H9 (cell line): ENCODE data around the gene RALGPS2. TPM values are rescaled to one million over a fixed set of nuclear protein-coding genes. Genes with fewer than 3 reads are reported as not detected.

Source experiments
- DNase-seq: peaks from one replicate; pipeline ENCODE4 v3.0.0-alpha.2; 2017
- H2AFZ ChIP-seq: one replicate; pipeline ENCODE4 v1.6.1; 2013; ENCODE audit warnings: mild to moderate bottlenecking, low read length, control low read depth, moderate library complexity
- H2AK5ac ChIP-seq: 2 replicates; pipeline ENCODE4 v1.6.1; 2013; ENCODE audit warnings: low read length, control low read depth, mixed read lengths; ENCODE audit not compliant: insufficient read length
- H2BK120ac ChIP-seq: one replicate; pipeline ENCODE4 v1.6.1; 2013; ENCODE audit warnings: low read depth, mild to moderate bottlenecking, low read length, control low read depth, inconsistent platforms; ENCODE audit not compliant: poor library complexity, severe bottlenecking
- H2BK12ac ChIP-seq: 2 replicates; pipeline ENCODE4 v1.6.1; 2013; ENCODE audit warnings: low read length, control low read depth, mixed read lengths, low read depth; ENCODE audit not compliant: insufficient read length
- H2BK15ac ChIP-seq: 2 replicates; pipeline ENCODE4 v1.6.1; 2013; ENCODE audit warnings: low read depth, low read length, control low read depth
- H2BK20ac ChIP-seq: one replicate; pipeline ENCODE4 v1.6.1; 2013; ENCODE audit warnings: low read depth, mild to moderate bottlenecking, low read length, control low read depth, inconsistent platforms; ENCODE audit not compliant: poor library complexity, severe bottlenecking
- H2BK5ac ChIP-seq: 2 replicates; pipeline ENCODE4 v1.6.1; 2013; ENCODE audit warnings: low read length, control low read depth, mixed read lengths; ENCODE audit not compliant: insufficient read length
- H3K14ac ChIP-seq: 2 replicates; pipeline ENCODE4 v1.6.1; 2013; ENCODE audit warnings: low read length, control low read depth; ENCODE audit not compliant: insufficient read depth
- H3K18ac ChIP-seq: 2 replicates; pipeline ENCODE4 v1.6.1; 2013; ENCODE audit warnings: low read depth, mild to moderate bottlenecking, mixed read lengths, low read length, control low read depth; ENCODE audit not compliant: insufficient read length
- H3K23ac ChIP-seq: 2 replicates; pipeline ENCODE4 v1.6.1; 2013; ENCODE audit warnings: low read length, control low read depth, mixed read lengths, low read depth; ENCODE audit not compliant: insufficient read length
- H3K23me2 ChIP-seq: 2 replicates; pipeline ENCODE4 v1.6.1; 2013; ENCODE audit warnings: low read depth, mild to moderate bottlenecking, mixed read lengths, low read length, control low read depth; ENCODE audit not compliant: insufficient read length, poor library complexity, severe bottlenecking
- H3K27ac ChIP-seq: 2 replicates; pipeline ENCODE4 v1.5.1; 2013; ENCODE audit warnings: low read length, control low read depth, mixed read lengths, low read depth; ENCODE audit not compliant: insufficient read length
- H3K27me3 ChIP-seq: 2 replicates; pipeline ENCODE4 v1.6.1; 2013; ENCODE audit warnings: low read length, control low read depth, inconsistent platforms; ENCODE audit not compliant: insufficient read depth
- H3K4ac ChIP-seq: 2 replicates; pipeline ENCODE4 v1.6.1; 2013; ENCODE audit warnings: low read depth, mild to moderate bottlenecking, control low read depth, inconsistent platforms, low read length, moderate library complexity
- H3K4me1 ChIP-seq: 2 replicates; pipeline ENCODE4 v1.6.1; 2013; ENCODE audit warnings: low read length, control low read depth, inconsistent platforms; ENCODE audit not compliant: insufficient read depth
- H3K4me2 ChIP-seq: 2 replicates; pipeline ENCODE4 v1.6.1; 2013; ENCODE audit warnings: low read length, control low read depth, mixed read lengths; ENCODE audit not compliant: insufficient read length, insufficient read depth
- H3K56ac ChIP-seq: 2 replicates; pipeline ENCODE4 v1.6.1; 2013; ENCODE audit warnings: low read depth, mild to moderate bottlenecking, mixed read lengths, low read length, control low read depth; ENCODE audit not compliant: insufficient read length
- H3K79me1 ChIP-seq: 2 replicates; pipeline ENCODE4 v1.6.1; 2013; ENCODE audit warnings: low read depth, mild to moderate bottlenecking, moderate library complexity, low read length, control low read depth, inconsistent platforms; ENCODE audit not compliant: insufficient read depth, poor library complexity, severe bottlenecking
- H3K79me2 ChIP-seq: 2 replicates; pipeline ENCODE4 v1.6.1; 2013; ENCODE audit warnings: low read length, control low read depth, inconsistent platforms; ENCODE audit not compliant: insufficient read depth
- H3K9ac ChIP-seq: 2 replicates; pipeline ENCODE4 v1.6.1; 2013; ENCODE audit warnings: low read length, control low read depth, mixed read lengths; ENCODE audit not compliant: insufficient read length; ENCODE audit errors: extremely low read depth
- H3K9me3 ChIP-seq: one replicate; pipeline ENCODE4 v1.6.1; 2013; ENCODE audit warnings: low read depth, low read length, inconsistent platforms; ENCODE audit not compliant: control insufficient read depth
- H3T11ph ChIP-seq: one replicate; pipeline ENCODE4 v1.6.1; 2013; ENCODE audit warnings: mild to moderate bottlenecking, low read length, control low read depth, inconsistent platforms
- H4K20me1 ChIP-seq: one replicate; pipeline ENCODE4 v1.6.1; 2013; ENCODE audit not compliant: control insufficient read depth, insufficient read length, insufficient read depth
- H4K5ac ChIP-seq: 2 replicates; pipeline ENCODE4 v1.6.1; 2013; ENCODE audit warnings: low read depth, mild to moderate bottlenecking, mixed read lengths, low read length, control low read depth; ENCODE audit not compliant: insufficient read length
- H4K8ac ChIP-seq: replicated peaks from 2 replicates; pipeline ENCODE4 v1.6.1; 2013; ENCODE audit warnings: low read length, control low read depth, mixed read lengths, low read depth; ENCODE audit not compliant: insufficient read length
- H4K91ac ChIP-seq: 2 replicates; pipeline ENCODE4 v1.6.1; 2013; ENCODE audit warnings: low read depth, mild to moderate bottlenecking, moderate library complexity, mixed read lengths, low read length, control low read depth; ENCODE audit not compliant: insufficient read length
- H3K27ac Mint-ChIP-seq, 3 experiments: 2 replicates in 2 of 3; 3 replicates in 1 of 3; pipeline ENCODE4 v1.8.0; 2020 to 2021; ENCODE audit warnings: mixed read lengths in 3 of 3, mild to moderate bottlenecking in 1 of 3, moderate library complexity in 1 of 3
- H3K27me3 Mint-ChIP-seq: 2 replicates; pipeline ENCODE4 v1.8.0; 2021; ENCODE audit warnings: low read depth, mild to moderate bottlenecking, moderate library complexity, mixed read lengths
- H3K36me3 Mint-ChIP-seq, 3 experiments: 2 replicates in 2 of 3; 3 replicates in 1 of 3; pipeline ENCODE4 v1.8.0; 2020 to 2021; ENCODE audit warnings: low read depth in 3 of 3, mixed read lengths in 3 of 3; ENCODE audit not compliant: insufficient read depth in 1 of 3
- H3K4me1 Mint-ChIP-seq, 2 experiments: 2 replicates each; pipeline ENCODE4 v1.8.0; 2020; ENCODE audit warnings: mixed read lengths in 2 of 2
- H3K4me3 Mint-ChIP-seq, 2 experiments: 2 replicates in 1 of 2; 3 replicates in 1 of 2; pipeline ENCODE4 v1.8.0; 2020 to 2021; ENCODE audit warnings: mild to moderate bottlenecking in 2 of 2, mixed read lengths in 2 of 2, moderate library complexity in 1 of 2
- H3K9me3 Mint-ChIP-seq, 2 experiments: 2 replicates in 1 of 2; 3 replicates in 1 of 2; pipeline ENCODE4 v1.8.0; 2020; ENCODE audit warnings: mild to moderate bottlenecking in 2 of 2, mixed read lengths in 2 of 2, moderate library complexity in 1 of 2
- CTCF ChIP-seq: fragments of 200-600 bp; sonication (generic); conservative IDR thresholded peaks from 3 replicates; pipeline ENCODE4 v1.8.0; 2021; ENCODE audit warnings: antibody characterized with exemption, mild to moderate bottlenecking
- WGBS: extraction: QIAGEN DNeasy Blood & Tissue Kit; methylation state at CpG from one replicate; pipeline ENCODE4 v1.1.7; 2013; ENCODE audit warnings: missing lambda C conversion rate, low lambda C conversion rate, mixed read lengths; ENCODE audit not compliant: insufficient read length; ENCODE audit errors: extremely low coverage; 5-methylcytosine and 5-hydroxymethylcytosine counted together
- total RNA-seq: library from RNA; stranded (reverse); gene quantifications from 2 replicates; pipeline ENCODE4 v1.2.1, GENCODE V29; 2021

RALGPS2 gene
- total RNA-seq, 1 experiment from 2014 or later, result 32.6 TPM

GRCh38 chr1:178918308-178918707 lies 193.3 kb downstream of the RALGPS2 start:
- no peaks in the 10 kb centered on the region for H4K20me1 ChIP-seq

More at GRCh38 chr1:178918308-178918707, 193.3 kb downstream of the RALGPS2 start:
- Histone ChIP-seq H4K5ac (no peak overlapping the region), H3K9ac (no peak overlapping the region), H3K79me2 (no peaks in the 10 kb centered on the region), H3K27ac (no peak overlapping the region), H2BK15ac (no peak overlapping the region), H3K4me2 (no peak overlapping the region), H3K4ac (no peak overlapping the region), H2BK120ac (no peak overlapping the region), H4K8ac (no peak overlapping the region), H2AFZ (no peak overlapping the region), H2AK5ac (no peak overlapping the region), H3K18ac (no peak overlapping the region), H3K9me3 (no peaks in the 10 kb centered on the region), H2BK5ac (no peak overlapping the region), H3K56ac (no peak overlapping the region), H2BK20ac (no peak overlapping the region), H3K4me1 (no peaks in the 10 kb centered on the region), H2BK12ac (no peak overlapping the region), H4K91ac (no peak overlapping the region), H3K14ac (no peak overlapping the region), H3K27me3 (no peaks in the 10 kb centered on the region), H3K79me1 (no peaks in the 10 kb centered on the region), H3T11ph (no peak overlapping the region), H3K23me2 (no peaks in the 10 kb centered on the region), H3K23ac (no peak overlapping the region)
- TF ChIP-seq CTCF, result no peak
- no peaks in the 10 kb centered on the region for H3K27me3 Mint-ChIP-seq
- no peak overlapping the region for H3K4me3 Mint-ChIP-seq
- no CpG with 5 or more reads among the region's 6 CpGs for WGBS
- no peak overlapping the region for H3K27ac Mint-ChIP-seq
- H3K9me3 Mint-ChIP-seq, result no peaks in the 10 kb centered on the region
- H3K36me3 Mint-ChIP-seq, result peaks cover 0 to 22% (median 15%) of the 10 kb centered on the region in 3 experiments; a peak in 5 of 7 replicates
- H3K4me1 Mint-ChIP-seq, result peaks cover 0 to 5% of the 10 kb centered on the region in 2 experiments; a peak in 1 of 4 replicates
- DNase-seq, result no peak
